GM12875 (cell line): ENCODE results near the gene PAX5.

ENCODE experiments used
- H3K4me3 ChIP-seq: one replicate; pipeline ENCODE4 v1.5.1; 2011; ENCODE audit warnings: low read depth, low read length, control low read depth
- CTCF ChIP-seq: IDR thresholded peaks from 2 replicates; pipeline ENCODE4 v1.5.1; 2011; ENCODE audit warnings: low read depth, mild to moderate bottlenecking, control low read depth, inconsistent platforms, low read length, moderate library complexity, borderline replicate concordance; ENCODE audit not compliant: insufficient read depth

The PAX5 gene

GRCh38 chr9:36911037-36911436 is 123.0 kb downstream of the PAX5 start:
- H3K4me3 ChIP-seq = no peak overlapping the region
- TF ChIP-seq CTCF = peak; percentile 22; the same call in 1 of the 2 replicates

- TF ChIP-seq CTCF = no peak
- H3K4me3 ChIP-seq = no peak overlapping the region
These were observed 127.6 kb downstream of the PAX5 start for GRCh38 chr9:36906492-36906891.

GRCh38 chr9:36905101-36906066 is 128.7 kb downstream of the PAX5 start:
- no peak overlapping the region for H3K4me3 ChIP-seq
- no peak for TF ChIP-seq CTCF

- TF ChIP-seq CTCF = no peak
- H3K4me3 ChIP-seq = no peak overlapping the region
These were observed 130.3 kb downstream of the PAX5 start for GRCh38 chr9:36903541-36904435.

GRCh38 chr9:36902861-36903524 is 131.1 kb downstream of the PAX5 start:
- no peak for TF ChIP-seq CTCF
- no peak overlapping the region for H3K4me3 ChIP-seq

GRCh38 chr9:36902080-36902716 is 131.9 kb downstream of the PAX5 start:
- H3K4me3 ChIP-seq = no peak overlapping the region
- no peak for TF ChIP-seq CTCF
